Hepatocyte (in vitro differentiated cells): Measurements from ENCODE around the gene RAB3C.

Experiments used
- CTCF ChIP-seq: fragments of 200-600 bp; sonication (generic); IDR thresholded peaks from 2 replicates; pipeline ENCODE4 v1.5.1; 2016; ENCODE audit warnings: antibody characterized with exemption, mild to moderate bottlenecking; ENCODE audit not compliant: poor library complexity
- EZH2phosphoT487 ChIP-seq: fragments of 200-600 bp; sonication (generic); IDR thresholded peaks from one replicate; pipeline ENCODE4 v1.6.1; 2018; ENCODE audit warnings: antibody characterized with exemption, mild to moderate bottlenecking, low read depth, moderate library complexity; ENCODE audit not compliant: unreplicated experiment, severe bottlenecking

DNA sequence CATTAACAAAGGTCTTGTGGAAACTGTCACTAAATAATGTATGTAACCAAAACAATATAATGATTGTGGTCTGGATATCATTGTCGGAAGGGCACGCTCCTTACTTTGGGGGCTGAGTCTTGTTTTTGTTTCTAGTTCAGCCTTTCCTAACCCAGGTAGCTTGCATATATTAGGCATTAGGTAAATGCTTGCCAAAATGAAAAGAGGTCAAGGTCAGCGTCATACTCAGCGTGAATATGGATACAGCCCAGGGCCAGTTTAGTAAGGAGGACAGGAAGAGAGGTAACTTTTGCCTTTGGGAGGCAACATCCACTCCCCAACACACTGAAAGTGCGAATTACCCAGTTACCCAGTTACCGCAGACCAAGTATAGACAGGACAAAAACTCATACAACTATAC lies 171.4 kb downstream of the RAB3C start:
- no peak for TF ChIP-seq EZH2phosphoT487
- no peak for TF ChIP-seq CTCF
